ENCODE data around the gene C5orf63.
"Not testable (repeated sequence)": the region's sequence is repeated elsewhere in the genome, so short reads cannot be mapped to it uniquely, and the experiment has no call there.

Gene C5orf63

DNA sequence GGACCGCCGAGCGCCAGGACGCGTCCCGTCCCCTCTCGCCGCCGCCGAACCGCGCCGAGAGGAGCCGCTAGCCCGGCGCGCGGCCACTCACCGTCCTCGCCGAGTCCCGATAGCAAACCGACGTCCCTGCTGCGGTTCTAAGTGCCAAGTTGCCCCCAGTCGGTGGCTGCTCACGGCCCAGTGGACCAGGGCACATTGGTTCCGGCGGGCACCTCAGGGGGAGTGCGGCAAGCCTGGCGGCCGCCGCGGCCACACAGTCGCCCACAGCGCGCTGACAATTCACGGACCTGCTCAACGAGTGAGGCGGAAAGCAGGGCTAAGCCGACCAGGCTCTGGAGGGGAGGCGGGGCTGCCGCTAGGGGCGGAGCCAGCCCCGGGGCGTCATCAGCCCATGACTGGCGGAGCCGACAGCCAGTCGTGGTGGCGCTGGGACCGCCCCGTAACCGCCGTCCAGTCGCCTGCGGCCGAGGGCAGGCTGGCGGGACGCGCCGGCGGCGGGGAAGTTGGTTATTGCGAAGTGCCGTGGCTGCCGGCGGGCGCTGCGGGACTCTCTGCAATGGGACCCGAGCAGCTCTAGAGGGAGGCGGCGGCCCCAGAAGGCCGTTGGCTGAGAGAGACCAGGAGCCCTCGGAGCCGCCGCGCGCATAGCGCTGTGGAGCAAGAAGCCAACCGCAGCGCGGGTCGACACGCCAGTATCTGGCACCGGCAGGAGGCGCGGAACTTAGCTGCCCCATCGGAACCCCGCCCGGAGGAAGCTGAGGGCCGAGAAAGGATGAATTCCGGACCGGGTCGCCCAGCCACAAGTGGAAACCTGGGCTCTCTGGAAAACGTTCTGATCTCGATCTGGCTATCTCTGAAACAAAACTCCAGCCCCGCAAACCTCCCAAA lies 42.8 kb downstream of the C5orf63 start, which contains the start of gene MARCHF3:
TSS of gene MARCHF3 (minus strand) at position 300 of the 888 bp plus-strand sequence. CDS start 112,387 bp downstream, outside the sequence.
- DNase-seq: peak; percentile 94

DNA sequence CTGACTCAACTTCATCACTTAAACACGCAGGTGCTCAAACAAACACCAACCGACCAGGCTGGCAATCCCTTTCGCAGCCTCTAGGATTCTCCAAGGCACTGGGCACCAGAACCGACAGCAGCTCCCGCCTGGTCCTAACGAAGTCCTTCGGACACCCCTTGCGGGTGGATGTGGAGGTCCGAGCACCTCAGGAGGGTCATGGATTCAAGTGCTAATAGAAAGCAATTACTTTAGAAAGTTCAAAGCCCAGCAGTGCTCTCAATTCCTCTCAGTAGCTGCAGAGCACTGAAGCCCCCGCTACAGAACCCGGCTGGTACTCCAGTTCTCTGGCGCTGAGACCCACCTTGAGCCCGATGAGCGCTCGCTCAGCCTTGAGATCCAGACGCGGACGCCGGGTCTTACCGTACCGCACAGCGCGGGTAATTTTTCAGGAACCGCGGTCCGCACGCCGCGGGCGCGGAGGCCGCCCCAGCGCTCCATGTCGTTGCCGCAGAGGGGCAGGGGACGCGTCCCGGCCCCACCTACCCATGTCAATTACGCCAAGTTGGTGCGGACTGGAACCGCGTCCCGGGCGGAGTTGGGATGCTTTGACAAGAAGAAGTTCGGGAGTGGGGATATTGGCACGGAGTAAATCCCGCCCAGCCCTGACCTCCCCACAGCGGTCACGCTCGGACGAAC lies 43.6 kb downstream of the C5orf63 start:
- no peak for DNase-seq

DNA sequence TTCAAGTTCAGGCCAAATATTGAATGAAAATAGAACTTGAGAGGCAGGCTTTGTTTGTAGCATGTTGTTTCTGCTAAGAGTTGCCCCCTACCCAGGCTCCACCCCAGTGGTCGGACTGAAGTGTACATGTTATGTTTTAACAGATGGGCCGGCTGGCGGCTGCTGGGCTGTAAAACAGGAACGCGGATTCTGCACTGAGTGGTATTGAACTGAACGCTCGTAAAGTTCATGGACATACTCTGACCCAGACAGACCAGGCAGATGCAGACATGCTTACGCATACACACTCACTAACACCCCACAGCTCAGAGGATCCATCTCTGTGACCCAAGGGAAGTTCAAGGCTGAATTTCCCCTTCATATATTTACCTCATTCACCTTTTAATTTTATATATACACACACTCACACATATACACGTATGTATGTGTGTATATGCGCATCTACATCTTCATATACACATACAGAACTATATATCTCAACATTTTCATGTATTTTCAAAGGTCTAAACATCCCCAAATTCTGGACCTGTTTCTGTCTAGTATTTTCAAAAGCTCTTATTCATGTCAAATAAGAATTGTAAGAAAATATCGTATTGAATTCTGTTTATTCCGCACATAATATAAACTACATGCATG lies 44.4 kb downstream of the C5orf63 start:
- DNase-seq: no peak

DNA sequence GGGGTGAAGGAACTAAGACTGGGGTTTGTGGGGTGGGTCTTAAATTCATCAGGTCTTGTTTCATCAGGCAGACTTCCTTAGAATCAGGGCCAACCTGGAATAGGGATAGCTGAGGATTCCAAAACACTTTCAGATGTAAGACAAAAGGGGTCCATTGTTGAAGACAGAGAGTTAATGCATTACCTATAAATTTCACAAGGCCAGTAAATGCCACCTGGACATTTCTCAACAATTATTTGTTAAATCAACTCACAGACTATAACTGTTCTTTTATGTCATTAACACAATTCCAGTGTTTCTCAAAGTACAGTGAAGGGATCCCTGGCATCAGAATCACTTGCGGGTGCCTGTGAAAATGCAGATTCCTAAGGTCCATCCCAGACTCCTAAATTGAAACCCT lies 45.8 kb downstream of the C5orf63 start:
- no peak for DNase-seq

DNA sequence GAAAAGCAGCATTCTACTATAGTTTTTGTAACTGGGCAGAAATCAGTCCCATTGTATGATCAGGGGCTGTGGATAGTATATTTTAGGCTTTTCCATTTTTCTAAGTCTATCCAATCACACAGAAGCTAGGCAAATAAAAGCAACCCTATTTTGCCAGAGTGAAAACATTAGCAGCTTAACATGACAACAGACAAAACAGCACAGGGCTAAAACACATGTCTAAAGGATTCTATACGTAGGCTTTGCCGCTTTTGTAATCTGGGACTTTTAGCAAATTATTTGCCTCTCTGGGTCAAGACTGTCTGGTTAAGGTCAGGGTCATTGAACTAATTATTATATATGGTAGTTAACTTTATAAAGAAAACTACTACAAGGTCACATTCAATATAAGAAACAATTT lies 47.1 kb downstream of the C5orf63 start:
- DNase-seq: no peak

DNA sequence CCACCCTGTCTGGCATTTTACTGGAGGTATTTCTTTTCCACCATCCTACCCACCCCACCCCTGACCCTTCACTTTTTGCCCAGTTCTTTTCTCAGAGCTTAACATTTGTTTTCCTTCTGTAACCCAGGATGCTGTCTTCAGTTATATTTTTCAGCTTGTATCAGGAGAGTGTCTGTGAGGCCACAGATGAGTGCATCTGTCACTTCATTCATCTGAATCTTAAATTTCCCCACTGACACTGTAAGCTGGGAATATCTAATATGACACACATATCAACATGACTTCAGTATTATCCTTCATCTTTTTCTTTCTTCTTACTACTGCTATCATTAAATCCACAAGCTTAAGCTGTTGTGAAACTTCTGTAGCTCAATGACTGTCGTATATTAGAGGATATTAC lies 47.8 kb downstream of the C5orf63 start:
- no peak for DNase-seq

DNA sequence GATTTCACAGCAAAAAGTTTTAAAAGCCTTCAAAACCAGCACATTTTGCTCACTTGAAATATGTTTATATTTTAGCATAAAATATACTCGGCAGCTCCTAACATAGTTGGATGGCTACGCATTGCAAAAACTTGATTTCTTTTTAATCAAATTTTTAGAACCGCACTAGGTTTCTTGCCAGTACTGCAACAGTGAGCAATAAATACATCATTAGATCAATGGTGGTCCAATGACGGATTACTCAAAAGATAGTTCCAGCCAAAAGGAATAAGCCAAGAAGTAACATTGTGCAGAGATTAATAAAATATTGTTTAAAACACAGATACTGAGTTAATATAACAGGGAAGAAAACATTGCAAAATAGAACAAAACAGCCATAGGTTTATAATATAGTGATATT lies 48.5 kb downstream of the C5orf63 start:
- no peak for DNase-seq

DNA sequence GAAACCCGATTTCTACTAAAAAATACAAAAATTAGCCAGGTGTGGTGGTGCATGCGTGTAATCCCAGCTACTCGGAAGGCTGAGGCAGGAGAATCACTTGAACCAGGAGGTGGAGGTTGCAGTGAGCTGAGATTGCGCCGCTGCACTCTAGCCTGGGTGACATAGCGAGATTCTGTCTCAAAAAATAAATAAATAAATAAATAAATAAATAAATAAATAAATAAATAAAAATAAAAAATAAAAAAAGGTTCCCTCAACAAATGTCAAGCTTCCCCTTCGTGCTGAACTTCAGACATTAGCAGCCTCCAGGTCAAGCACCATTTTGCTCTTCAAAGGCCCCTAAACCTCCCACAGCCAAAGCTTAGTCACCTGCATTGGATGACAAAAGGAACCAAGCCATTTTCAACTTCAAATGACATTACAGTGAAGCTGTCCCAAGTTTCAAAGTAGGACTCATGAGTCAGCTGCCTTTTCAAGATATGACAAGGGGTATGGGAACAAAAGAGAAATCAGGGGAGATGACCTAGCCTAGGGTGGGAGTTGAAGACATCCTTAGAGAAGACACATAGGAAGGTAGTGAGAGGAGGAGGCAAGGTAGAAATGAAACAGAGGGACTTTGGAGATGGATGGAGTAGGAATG lies 49.6 kb downstream of the C5orf63 start:
- not testable (repeated sequence) for DNase-seq

DNA sequence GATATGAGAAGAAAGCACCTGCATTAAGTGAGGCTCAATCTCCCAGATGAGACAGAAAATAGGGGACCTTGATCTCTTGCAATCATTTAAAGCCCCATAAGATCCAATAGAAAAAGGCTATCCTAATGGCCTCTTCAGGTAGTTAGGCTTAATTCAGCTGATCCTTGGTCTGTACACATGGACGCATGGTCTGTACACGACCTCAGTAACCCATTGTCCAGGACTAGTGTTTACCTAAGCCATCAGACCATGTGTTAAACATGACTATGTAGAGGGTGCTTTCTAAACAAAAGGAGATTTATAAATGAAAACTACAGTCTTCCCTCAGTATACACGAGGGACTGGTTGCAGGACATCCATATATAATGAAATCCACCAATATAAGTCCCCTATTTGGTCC lies 50.5 kb downstream of the C5orf63 start:
- DNase-seq: no peak

DNA sequence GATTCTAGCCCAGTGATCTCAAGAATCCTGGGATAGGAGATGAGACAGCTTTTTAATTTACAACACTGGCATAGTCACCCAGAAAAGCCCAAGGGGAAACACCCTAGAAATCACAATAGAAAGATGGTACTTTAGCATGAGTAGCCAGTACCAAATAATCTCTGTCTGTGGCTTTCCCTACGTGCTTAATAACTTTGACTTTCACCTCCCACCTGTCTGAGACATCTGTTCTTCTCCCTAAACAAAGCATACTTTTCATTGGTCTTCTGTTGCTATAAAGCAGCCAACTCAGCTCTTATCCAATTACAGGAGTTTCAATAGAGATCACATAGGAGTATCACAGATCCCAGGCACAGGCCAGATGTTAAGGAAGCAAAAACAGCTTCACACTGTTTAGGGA lies 53.4 kb downstream of the C5orf63 start:
- DNase-seq: no peak

DNA sequence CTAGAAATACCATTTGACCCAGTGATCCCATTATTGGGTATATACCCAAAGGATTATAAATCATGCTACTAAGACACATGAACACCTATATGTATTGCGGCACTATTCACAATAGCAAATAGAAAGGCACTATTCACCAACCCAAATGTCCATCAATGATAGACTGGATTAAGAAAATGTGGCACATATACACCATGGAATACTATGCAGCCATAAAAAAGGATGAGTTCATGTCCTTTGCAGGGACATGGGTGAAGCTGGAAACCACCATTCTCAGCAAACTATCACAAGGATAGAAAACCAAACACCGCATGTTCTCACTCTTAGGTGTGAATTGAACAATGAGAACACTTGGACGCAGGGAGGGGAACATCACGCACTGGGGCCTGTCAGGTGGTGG lies 56.6 kb downstream of the C5orf63 start:
- not testable (repeated sequence) for DNase-seq

DNA sequence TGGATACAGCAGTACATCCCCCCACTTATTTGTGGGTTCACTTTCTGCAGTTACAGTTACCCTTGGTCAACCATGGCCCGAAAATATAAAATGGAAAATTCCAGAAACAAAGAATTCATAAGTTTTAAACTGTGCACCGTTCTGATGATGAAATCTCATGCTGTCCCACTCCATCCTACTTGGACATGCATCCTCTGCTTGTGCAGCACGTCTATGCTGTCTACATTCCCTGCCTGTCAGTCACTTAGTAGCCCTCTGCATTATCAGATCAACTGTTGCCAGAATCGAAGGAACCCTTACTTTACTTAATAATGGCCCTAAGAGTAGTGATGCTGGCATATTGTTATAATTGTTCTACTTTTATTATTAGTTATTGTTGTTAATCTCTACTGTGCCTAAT lies 57.6 kb downstream of the C5orf63 start:
- no peak for DNase-seq

DNA sequence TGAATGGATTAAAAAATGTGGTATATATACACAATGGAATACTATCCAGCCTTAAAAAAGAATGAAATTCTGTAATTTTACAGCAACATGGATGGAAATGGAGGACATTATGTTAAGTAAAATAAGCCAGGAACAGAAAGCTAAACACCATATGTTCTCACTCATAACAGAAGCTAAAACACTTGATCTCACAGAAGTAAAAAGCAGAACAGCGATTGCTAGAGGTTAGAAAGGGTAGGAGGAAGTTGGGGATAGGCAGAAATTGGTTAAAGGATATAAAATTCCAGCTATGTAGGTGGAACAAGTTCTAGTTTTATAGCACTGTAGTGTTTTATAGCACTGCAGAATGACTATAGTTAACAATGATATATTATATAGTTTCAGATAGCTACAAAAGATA lies 58.7 kb downstream of the C5orf63 start:
- no peak for DNase-seq

DNA sequence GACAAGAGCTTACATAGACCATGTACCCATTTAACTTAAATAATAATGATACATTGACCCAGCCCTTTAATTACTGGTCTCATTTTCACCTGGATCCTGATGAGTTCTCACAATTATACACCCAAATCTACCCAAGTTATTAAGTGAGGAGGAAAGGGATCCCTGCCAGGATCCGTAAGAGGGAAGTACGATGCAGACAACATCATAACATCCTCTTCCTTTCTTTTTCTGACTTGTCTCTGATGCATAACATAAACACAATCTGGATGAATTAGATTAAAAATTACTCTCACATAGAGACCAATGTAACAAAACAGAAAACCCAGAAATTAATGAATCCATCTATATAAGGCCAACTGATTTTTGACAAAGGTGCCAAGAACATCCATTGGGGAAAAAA lies 59.9 kb downstream of the C5orf63 start:
- no peak for DNase-seq

DNA sequence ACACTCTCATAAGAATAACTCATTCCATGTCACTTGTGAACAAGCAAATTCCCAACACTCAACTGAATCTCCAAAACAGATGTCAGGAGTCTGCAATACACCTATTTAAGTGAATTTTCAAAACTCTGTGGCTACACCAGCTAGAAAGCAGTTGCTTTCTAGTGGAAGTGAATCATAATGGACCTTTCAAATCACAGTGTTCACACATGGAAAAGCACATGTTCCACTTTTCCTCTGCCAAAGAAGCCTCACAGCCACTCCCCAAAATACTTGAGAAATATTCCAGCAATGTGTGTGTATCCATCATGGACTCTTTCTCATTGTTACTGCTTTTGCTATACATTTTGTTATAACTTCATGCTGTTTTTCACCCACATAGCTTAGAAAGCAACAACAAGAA lies 60.4 kb downstream of the C5orf63 start:
- peak; percentile 74 for DNase-seq

DNA sequence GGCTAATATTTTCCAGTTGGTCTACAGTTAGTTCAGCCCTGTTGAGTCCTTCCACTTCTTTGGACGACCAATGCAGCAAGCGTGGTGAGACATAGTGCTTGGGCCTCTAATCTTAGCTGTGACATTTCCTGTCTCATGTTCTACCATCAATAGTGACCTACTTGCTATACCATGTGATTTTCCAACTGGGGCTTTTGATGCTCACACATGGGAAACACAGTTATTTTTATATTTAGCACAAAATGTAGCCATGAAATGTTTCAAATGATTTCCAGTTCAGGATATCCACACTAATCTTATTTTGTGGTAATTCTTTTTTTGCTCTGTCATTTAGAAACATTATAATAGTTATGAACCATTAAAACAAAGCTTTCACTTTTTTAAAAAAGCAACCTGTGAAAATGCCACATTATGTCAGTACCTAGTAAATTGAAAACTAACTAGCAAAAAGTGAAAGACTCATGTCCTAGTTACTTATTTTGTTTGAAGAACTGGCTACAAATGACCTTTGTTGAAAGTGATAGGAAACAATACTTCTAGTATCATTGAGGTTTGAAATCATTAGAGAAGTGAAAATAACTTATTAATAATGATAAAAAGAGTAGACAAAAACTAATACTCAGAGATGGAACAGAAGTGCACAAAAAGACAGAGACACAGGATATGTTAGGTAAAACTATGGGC lies 61.2 kb downstream of the C5orf63 start:
- DNase-seq: no peak

DNA sequence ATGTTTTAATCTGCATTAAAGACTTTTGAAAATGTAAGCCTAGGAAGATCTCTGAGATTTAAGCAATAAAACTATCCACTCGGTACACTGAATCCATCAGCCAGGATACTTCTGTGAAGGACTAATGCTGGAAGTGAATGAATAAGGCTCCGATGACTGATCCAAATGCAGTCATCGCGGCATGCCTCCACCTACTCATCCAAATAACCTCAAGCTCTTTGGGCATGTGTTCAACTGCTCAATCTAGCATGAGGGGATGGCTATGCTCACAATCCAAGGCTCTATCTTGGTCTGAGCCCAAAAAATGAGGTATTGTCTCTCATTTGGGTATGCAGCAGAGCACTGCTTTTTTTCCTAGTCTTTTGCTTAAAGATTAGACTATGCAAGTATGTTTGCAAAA lies 62.1 kb downstream of the C5orf63 start:
- peak; percentile 91 for DNase-seq

DNA sequence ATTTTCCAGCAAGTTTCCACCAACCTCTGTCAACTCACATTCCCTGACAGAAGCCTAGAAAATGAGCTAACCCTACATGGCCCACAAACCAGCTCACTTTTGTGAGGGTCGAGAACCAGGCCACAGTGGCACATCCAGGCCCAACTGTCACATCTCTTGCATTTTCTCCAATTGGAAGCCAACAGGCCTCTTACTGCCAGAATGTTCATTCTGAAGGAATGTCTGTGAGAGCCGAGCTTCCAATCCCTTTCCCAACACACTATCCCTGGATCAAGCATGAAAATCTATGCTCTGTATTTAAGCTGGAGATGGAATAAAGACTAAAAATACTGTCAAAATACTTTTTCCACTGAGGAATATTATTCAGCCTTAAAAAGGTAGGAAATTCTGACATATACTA lies 62.9 kb downstream of the C5orf63 start:
- no peak for DNase-seq

DNA sequence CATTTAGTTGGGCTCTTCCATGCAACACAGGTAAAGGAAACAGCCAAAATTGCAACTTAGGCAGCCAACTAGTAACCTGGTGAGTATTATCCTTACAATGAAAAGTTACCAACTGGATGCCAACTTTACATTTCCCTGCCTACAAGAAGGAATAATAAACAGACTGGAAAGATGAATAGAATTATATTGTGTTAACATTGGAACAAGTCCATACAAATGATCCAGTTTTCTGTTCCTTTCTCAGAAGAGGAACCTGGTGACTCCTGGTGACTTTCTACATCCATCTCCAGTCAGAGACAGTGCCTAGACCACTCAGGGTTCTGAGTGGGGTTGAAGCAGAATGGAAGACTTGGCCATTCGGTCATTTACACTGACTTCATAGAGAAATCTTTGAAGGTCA lies 63.5 kb downstream of the C5orf63 start:
- DNase-seq: no peak

DNA sequence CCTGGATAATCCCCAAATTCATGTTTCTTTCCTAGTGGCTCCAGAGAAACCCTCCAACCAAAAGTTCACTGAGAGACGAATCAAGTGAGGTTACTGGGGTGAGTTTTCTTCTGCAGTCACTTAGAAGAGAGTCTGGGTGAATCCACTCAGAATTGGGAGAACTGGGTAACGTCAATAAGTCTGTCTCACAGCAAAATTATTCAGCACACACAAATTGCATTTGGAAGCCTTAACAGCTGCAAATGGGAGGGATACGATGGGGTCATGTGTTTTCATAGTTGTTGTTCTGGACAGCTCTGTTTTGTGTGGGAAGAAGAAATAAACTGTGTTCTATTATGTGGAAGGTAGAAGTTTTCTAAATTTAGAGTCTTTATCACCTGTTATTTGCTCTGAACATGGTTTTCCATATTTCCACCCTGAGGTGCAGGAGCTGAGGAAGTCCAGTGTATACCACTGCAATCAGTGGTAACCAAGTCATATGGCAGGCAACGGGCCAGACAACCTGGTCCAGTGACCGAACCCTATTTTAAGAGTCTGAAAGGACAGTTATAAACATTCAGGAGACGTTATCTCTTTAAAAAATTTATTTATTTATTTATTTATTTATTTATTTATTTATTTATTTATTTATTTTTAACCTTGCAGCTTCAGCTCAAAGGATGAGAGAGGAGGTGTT lies 64.9 kb downstream of the C5orf63 start:
- DNase-seq: no peak

DNA sequence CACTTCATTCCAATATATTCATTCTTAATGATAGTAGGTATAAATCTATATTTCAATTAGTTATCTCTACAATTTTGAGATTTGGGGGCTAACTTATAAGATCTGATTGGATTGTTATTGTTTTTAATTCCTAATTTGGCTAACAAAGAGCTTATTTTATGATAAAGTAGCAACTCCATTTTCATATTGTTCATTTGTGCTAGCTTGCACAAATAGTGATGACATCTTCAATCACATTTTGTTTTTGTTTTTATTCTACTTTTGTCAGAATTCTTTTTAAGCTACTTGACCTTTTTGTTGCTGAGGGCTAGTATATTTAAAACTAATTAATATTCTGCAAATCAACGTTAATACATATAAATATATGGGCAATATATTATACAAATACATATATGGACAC lies 65.8 kb downstream of the C5orf63 start:
- no peak for DNase-seq

DNA sequence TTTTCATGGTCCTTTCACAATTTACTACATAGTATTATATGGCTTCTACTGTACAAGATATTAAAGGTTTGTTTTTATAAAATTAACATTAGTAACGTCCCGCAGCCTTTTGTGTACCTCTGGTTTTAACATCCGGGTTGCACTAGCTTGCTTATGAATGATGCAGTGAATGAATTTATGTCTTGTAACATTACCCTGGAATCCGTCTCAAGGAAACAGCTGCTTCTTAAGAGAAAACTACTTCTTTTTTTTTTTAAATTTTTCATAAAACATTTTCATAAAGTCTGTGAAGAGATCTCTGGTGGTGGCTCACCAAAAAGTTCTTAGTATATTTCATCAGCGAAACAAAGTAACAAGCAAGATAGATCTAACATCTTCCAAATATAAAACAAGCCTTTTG lies 66.6 kb downstream of the C5orf63 start:
- DNase-seq: no peak

Data from fibroblast of skin of right biceps (primary cell).